GM21367 (cell line): ENCODE measurements around the gene PEG3.
"Not testable (repeated sequence)": the region's sequence is repeated elsewhere in the genome, so short reads cannot be mapped to it uniquely, and the experiment has no call there.

Source experiments
- ATAC-seq: cut with Tn5 transposase; IDR thresholded peaks from one replicate; pipeline ENCODE4 v1.9.1; 2021; ENCODE audit not compliant: unreplicated experiment

PEG3 gene

DNA sequence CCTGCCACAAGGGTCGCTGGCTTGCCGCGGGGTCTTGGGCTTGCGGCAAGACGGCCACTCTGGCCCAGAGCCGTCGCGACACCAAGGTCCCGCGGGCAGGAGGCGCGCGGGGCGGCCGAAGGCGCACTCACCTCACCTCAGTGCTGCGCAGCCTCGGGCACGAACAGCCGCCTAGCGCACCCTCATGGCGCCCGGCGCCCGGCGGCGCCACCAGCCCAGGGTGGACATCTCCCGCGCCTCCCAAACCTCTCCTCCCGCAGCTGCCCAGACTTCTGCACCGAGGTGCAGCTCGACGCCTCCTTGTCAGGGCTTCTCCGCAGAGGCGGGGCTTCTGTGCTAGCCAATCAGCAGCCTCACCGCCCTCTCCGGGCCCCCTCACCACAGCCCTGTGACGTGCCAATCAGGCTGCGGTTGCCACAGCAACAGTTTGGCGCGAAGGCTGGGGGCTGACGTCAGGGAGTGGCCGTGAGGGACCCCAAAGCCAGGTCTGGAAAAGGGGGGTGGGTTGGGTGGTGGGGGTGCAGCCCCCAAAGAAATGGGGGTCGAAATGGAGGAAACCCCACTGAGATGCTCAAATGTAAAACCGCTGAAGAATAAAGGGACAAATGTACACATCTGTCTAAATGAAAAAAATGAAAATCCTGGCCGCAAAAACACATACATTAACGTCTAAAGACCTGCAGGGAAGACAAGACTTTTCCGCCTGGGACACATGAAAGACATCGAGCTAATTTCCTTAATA, at the start of gene PEG3, which contains the start of gene ZIM2:
Gene PEG3, minus strand, starts transcription at position 276 of the 742 bp plus-strand sequence. CDS start 16,071 bp downstream, outside the sequence.
Gene ZIM2, minus strand, starts transcription at position 276 of the 742 bp plus-strand sequence. CDS start 16,449 bp downstream, outside the sequence.
- ATAC-seq, result no peak

DNA sequence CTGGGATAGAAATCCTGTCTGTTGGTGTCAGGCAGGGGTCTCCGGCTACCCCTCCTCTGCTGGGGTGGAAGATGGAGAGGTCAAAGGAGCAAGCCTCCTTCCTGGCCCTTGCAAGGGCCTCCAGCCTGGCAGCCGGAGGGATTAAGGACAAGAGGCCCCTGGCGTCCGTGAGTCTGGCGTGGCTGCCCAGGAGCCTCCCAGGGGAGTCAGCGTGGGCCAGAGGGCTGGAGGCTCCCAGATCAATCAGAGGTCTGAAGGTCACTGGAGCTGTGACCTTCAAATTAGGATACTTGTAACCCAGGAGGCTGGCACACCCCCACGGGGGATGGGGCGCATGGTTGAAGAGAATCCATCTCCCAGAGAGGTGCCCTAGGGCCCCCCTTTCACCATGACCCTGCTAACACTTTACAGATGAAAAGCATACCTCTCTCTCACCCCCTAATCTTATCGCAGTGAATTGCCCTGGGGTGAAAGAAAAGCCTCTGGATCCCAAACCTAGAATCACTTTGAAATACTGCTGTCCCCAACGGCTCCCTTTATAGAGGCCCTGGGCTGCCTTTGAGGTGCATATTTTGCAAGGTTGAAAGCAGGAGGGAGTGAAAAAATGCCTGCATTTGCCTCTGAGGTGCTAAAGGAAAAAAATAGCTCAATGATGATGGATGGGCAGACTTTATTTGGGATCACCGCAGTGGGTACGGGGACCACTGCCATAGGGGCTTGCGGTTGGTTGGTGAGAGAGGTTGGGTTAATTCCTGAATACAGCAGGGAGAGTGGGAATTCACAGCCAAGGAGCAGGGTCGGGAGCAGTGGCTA, 44.9 kb upstream of the PEG3 start:
- ATAC-seq, result no peak

DNA sequence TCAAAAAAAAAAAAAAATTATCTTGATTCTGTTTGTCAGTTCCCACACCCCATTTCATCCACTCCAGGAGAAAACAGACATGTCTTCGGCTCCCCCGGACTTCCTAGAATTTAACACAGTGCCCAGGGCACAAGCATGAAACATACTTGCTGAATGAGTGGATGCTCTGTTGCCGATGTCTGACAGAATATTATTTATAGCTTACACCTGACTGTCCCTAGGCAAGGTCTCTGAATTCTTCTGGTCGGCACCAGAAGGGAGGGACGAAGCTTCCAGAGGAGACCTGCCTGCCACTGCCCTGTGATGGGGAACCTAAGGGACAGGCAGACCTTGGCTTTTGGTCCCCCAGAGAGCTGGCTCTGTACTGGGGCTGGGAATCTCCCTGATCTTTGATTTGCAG, 43.9 kb upstream of the PEG3 start:
- no peak for ATAC-seq

DNA sequence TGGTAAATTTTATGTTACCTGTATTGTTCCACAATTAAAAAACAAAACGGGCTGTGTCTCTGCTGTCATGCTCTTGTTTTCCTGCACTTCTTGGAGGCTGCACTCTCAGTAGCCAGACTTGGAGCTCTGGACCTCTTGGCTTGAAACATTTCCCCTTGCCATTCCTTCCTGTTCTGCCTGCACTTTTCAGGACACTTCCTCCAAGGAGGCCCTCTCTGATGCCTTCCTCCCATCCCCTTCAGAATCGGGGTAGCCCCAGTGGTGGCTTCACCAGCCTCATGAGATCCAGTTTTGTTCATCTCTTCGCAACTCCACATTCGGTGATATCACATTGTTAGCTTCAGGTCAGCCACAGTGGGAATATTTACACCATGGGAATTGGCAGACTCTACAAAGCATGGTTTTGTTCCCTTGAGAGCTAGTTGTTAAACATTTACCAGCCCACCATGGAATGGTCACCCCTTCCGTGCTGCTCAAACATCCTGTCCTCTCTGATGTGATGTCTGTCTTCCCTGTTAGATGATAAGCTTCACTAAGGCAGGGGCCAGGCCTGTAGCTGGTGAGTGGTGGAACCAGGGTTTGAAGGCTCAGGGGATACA, 40.2 kb upstream of the PEG3 start:
- no peak for ATAC-seq

DNA sequence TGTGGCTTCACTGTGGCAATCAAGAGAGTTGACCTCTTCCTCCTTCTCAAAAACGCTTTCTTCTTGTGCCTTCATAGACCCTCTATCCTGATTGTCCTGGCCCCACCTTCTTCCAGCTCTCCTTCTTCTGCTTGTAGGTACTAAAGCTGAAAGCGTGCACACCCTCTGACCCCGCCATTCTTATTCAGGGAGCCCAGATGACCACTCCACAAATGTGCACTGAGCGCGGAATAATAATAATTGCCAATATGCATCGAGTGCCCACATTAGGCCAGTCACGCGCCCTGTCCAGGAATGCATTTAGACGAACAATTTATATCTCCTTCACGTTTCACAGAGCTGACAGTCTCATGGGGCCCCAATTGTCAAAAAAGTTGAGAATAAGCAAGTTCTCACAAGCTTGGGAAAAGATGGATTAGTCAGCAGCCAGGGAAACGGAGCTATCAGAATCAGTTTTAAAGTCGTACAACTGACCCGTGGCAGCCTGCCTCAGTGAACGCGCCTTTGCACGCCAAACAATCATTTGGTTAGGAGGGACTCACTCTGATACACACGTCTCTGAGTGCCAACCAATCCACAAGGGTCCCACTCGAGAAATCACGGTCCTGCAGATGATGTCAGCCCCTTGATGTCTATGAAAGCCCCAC, 36.7 kb upstream of the PEG3 start:
- no peak for ATAC-seq

DNA sequence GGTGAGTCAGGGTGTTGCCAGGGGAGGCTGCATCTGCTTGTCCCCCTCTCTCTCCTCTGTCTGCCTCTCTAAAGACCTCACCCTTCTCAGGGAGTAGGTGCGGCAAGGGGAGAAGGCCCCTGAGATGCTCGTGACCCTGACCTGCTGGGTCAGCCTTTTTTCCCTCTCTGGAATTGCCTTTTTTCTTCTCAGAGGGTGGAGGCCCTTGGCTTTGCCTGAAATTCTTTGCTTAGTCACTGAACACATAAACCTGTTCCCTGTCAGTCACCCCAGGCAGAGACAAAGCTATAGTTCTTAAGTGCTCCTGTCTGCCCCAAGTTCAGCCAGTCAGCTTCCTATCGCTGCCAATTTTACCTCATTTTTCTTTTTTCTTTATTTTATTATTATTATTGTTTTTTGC, 35.2 kb upstream of the PEG3 start:
- ATAC-seq, result no peak

DNA sequence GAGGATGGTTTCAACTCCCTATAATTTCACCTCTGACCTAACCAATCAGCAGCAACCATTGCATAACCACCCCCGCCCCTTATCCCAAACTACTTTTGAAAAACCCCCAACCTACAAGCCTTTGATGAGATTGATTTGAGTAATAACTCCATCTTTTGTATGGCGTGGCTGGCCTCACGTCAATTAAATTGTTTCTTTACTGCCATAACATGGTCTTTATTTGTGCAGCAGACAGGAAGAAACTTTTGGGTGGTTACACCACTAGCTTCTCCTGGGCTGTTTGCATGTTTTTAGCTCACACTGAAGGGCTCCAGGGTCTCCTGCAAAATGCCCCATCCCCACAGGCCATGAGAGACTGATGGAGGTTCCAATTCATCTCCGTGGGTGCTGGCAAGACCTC, 34.0 kb upstream of the PEG3 start:
- no peak for ATAC-seq

DNA sequence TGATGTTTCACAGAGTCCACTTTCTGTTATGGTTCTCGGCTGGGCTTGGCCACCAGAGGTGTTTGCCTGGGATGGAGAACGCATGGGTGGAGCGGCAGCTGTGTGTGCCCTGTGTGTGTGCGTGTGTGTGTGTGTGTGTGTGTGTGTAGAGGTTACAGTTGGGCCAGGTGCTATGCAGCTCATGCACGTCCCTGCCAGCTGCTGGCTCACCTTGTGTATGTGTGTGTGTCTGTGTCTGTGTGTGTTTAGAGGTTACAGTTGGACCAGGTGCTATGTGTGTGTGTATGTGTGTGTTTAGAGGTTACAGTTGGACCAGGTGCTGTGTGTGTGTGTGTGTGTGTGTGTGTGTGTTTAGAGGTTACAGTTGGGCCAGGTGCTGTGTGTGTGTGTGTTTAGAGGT, 33.0 kb upstream of the PEG3 start:
- no peak for ATAC-seq

DNA sequence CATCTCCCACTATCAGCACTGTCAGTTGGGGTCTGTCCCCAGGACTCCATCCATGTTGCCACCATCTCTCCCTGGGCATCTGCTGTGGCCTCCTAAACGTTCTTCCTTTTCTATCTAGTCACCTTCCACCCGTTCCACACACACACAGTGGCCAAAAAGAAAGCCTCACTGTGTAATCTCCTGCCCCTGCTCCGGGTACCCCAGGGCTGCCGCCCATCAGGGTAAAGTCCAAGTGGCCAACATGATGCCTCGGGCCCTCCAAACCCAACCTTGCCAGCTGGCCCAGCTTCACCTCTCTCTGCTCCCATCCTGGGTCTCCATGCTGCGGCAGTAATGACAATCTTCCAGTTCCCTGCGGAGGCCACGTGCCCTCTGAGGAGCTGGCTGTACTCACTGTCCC, 29.4 kb upstream of the PEG3 start:
- no peak for ATAC-seq

DNA sequence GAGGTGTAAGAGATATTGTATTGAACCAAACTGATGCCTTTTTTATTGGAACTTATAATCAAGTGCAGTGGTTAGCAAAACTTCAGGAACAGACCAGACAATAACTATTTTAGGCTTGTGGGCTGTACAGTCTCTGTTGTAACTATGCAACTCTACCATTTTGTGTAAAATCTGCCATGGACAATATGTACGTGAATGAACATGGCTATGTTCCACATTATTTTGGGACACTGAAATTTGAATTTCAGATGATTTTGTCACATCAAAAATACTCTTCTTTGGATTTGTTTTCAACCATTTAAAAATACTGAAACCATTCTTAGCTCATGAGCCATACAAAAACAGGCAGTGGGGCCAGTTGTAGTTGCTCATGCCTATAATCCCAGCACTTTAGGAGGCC, 27.9 kb upstream of the PEG3 start:
- ATAC-seq, result no peak

DNA sequence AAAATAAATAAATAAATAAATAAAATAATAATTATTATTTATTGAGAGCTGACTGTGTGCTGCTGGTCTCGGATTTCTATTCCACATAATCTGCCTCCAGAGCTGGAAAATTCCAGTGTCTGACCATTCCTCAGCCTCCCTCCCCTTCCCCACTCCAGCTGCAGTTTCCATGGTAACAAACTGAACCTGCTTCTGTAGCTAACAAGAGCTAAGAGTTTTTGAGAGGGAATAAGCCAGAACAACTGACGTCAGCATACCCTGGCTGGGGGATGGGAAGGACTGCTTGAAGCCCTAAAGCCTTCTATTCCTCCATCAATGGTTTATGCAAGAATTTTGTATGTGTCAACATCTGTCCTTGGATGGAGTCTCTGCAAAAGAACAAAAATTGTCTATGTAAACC, 26.0 kb upstream of the PEG3 start:
- no peak for ATAC-seq

DNA sequence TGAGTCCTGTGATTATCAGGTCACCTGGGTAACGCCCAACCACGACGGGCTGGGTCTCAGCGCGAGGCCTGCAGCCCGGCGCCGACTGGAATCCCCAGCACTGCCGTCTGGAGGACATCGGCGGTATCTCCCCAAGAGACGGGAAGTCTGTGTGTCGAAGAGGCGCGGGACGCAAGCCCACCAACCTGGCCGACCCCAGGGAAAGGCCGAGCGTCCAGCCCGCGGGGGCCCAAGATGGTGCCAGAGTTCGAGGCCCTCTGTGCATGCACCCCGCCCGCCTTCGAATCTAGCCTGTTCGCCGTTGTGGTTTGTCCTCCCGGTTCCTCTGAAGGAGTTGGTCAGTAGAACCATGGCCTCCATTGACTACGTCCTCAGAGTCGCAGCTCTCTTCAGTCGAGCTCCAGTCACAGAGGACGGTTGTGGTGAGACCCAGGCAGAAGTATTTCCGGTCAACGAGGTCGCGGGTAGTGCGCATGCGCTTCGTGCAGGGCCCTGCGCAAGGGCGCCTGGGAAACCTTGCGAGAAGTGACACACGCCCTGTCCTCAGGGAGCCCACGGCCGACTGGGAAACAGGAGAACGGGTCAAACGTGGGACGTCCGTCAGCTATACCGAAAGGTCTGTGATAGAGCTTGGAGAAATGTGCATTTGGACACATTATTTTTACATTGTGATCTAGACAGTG, 24.1 kb upstream of the PEG3 start:
- no peak for ATAC-seq

DNA sequence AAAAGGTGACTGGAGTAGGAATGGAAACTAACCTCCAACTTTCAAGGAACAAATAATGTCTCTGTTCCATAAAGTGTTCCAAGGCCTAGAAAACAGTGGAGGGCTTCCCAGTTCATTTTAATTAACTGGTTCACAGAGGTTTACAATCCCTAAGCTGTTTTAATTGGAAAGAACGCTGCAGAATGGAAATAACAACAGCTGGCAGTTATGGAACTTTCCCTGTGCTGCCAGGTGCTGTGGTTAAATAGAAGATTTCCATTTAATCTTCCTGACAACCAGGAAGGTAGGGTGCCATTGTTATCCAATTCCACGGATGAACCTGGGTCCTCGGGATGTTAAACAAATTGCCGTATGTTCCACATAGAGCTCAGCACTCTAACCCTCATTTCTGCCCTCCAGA, 22.2 kb upstream of the PEG3 start:
- ATAC-seq, result no peak

DNA sequence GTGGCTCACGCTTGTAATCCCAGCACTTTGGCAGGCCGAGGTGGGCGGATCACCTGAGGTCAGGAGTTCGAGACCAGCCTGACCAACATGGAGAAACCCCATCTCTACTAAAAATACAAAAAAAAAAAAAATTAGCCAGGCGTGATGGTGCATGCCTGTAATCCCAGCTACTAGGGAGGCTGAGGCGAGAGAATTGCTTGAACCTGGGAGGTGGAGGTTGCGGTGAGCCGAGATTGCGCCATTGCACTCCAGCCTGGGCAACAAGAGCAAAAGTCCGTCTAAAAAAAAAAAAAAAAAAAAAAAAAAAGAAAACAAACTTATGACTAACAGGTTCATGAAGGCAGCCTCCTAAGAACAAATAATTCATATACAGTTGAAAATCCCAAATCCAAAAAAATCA, 19.9 kb upstream of the PEG3 start:
- not testable (repeated sequence) for ATAC-seq

DNA sequence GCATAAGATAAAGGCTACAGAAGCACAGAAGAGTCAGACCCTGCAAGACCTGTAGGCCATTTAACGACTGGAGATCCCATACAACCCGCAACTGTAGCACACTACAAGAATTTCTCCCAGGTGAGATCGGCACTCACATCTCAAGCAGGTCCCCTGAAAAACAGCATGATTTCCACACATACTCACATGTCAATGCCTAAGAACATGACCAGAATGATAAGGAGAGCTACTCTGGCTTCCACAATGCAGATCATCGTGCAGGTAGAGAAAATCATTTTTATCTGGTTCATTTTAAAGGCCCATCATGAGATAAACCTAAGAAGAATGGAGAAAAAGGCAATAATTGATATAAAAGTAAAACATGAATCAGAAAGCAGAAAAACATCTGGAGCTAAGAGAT, 17.5 kb upstream of the PEG3 start:
- no peak for ATAC-seq

DNA sequence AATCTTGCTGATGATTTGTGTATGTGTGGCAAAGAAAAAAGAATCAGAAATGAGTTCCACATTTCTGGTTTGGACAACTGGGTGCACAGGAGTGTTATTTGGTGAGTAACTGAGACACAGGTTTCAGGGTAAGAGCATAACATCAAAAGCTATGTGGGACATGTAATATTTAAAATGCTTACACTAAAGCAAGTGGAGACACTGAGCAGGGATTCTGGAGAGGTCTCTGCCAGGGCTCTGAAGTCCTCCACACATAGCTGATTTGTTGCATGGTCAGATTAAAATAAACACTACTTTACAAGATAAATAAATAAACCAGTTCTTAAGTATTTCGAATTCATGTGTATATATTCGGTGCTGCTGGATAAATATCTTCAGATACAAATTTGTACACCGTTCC, 16.3 kb upstream of the PEG3 start:
- ATAC-seq, result no peak

DNA sequence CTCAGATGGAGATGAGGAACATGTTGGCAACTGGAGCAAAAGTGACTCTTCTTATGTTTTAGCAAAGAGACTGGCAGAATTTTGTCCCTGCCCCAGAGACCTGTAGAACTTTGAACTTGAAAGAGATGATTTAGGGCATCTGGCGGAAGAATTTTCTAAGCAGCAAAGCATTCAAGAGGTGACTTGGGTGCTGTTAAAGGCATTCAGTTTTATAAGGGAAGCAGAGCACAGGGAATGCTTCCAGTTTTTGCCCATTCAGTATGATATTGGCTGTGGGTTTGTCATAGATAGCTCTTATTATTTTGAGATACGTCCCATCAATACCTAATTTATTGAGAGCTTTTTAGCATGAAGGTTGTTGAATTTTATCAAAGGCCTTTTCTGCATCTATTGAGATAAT, 11.8 kb upstream of the PEG3 start:
- ATAC-seq, result not testable (repeated sequence)

DNA sequence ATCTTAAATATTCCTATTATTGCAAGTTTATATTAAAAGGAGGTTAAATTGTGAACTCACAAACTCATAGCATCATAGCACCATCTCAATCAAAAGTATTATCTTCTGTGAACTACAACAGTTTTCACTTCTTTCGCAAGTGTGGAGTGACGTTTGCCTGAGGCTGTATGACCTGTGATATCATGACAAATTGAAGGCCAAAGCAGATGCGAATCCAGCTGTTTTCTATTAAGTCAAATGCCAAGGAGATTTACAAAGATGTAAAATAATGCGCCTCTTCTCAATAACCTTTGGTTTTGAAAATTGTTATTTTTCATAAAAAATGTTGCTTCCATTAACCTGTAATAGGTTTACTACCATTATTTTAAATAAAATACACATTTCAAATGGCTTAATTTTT, 7.6 kb upstream of the PEG3 start:
- ATAC-seq, result no peak

DNA sequence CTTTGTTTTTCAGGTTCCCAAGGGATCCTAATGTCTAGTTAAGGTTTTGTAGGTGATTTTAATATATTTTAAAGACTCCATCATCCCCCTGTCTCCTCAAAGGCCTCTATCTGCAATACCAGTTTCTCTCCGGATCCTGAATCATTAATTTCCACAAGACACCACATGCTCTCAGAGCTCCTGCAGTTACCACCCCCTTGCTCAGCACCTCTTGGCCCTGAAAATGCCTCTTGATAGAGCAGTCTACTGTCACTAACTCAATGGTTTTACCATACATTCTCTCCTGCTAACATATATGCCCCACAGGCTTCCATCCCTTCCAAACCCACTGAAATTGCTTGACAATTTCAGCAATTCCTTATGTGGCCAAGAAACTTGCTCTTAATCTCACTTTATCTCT, 1.9 kb upstream of the PEG3 start:
- no peak for ATAC-seq

DNA sequence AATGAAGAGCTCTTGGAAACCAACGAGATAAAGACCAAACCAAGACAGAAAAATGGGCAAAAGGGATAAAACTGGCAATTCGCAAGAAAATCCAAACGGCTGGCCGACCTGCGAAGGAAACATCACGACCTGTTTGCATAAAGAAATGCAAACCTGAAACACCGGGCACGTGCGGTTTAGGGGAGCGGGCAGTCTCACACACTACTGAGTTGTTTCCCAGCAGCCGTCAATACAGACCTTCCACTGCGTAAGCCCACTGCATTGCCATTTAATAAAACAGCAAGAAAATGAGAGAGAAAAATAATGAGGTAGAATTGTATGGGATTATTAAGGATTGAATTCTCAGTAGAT, 642 bp upstream of the PEG3 start:
- no peak for ATAC-seq
